GM23248 (cell line): Measurements from ENCODE around the gene SLC4A3. TPM values are rescaled to one million over a fixed set of nuclear protein-coding genes. Genes with fewer than 3 reads are reported as not detected.

Experiments
- DNase-seq: peaks from one replicate; pipeline ENCODE4 v3.0.0-alpha.2; 2015
- H2AFZ ChIP-seq: fragments of 200-600 bp; sonication (generic); 2 replicates; pipeline ENCODE4 v1.6.1; 2016; ENCODE audit warnings: antibody characterized with exemption
- H3F3A ChIP-seq: fragments of 200-600 bp; sonication (generic); 2 replicates; pipeline ENCODE4 v1.6.1; 2016; ENCODE audit warnings: mild to moderate bottlenecking, antibody characterized with exemption, mixed run types; ENCODE audit not compliant: insufficient read depth
- H3K27ac ChIP-seq: fragments of 200-600 bp; sonication (generic); 2 replicates; pipeline ENCODE4 v1.5.1; 2016; ENCODE audit warnings: mild to moderate bottlenecking
- H3K27me3 ChIP-seq: fragments of 200-600 bp; sonication (generic); replicated peaks from 2 replicates; pipeline ENCODE4 v1.6.1; 2016; ENCODE audit warnings: mild to moderate bottlenecking; ENCODE audit not compliant: insufficient read depth
- H3K36me3 ChIP-seq: fragments of 200-600 bp; sonication (generic); 2 replicates; pipeline ENCODE4 v1.6.1; 2016; ENCODE audit warnings: low read depth, mild to moderate bottlenecking
- H3K4me1 ChIP-seq: fragments of 200-600 bp; sonication (generic); 2 replicates; pipeline ENCODE4 v1.6.1; 2016; ENCODE audit warnings: mild to moderate bottlenecking; ENCODE audit not compliant: insufficient read depth
- H3K4me2 ChIP-seq: fragments of 200-600 bp; sonication (generic); one replicate; pipeline ENCODE4 v1.6.1; 2016; ENCODE audit warnings: mild to moderate bottlenecking; ENCODE audit not compliant: unreplicated experiment
- H3K4me3 ChIP-seq: fragments of 200-600 bp; sonication (generic); 2 replicates; pipeline ENCODE4 v1.5.1; 2016; ENCODE audit warnings: mild to moderate bottlenecking
- H3K79me2 ChIP-seq: fragments of 200-600 bp; sonication (generic); 2 replicates; pipeline ENCODE4 v1.6.1; 2016; ENCODE audit warnings: mild to moderate bottlenecking; ENCODE audit not compliant: insufficient read depth
- H3K9ac ChIP-seq: fragments of 200-600 bp; sonication (generic); 2 replicates; pipeline ENCODE4 v1.6.1; 2016; ENCODE audit warnings: mild to moderate bottlenecking
- H3K9me2 ChIP-seq: fragments of 200-600 bp; sonication (generic); 2 replicates; pipeline ENCODE4 v1.6.1; 2016; ENCODE audit warnings: mixed run types, mild to moderate bottlenecking, moderate library complexity; ENCODE audit not compliant: insufficient read depth
- H3K9me3 ChIP-seq: fragments of 200-600 bp; sonication (generic); one replicate; pipeline ENCODE4 v1.6.1; 2017; ENCODE audit warnings: low read depth
- H4K20me1 ChIP-seq: fragments of 200-600 bp; sonication (generic); 2 replicates; pipeline ENCODE4 v1.6.0; 2016; ENCODE audit not compliant: insufficient read depth
- EZH2 ChIP-seq: fragments of 200-600 bp; sonication (generic); IDR thresholded peaks from 2 replicates; pipeline ENCODE4 v1.6.1; 2018; ENCODE audit warnings: antibody characterized with exemption, mild to moderate bottlenecking; ENCODE audit not compliant: insufficient read depth, poor library complexity, severe bottlenecking
- EZH2phosphoT487 ChIP-seq: fragments of 200-600 bp; sonication (generic); IDR thresholded peaks from 2 replicates; pipeline ENCODE4 v1.6.1; 2018; ENCODE audit warnings: antibody characterized with exemption, moderate library complexity, mild to moderate bottlenecking, low read depth; ENCODE audit not compliant: insufficient read depth
- WGBS, 2 experiments: methylation state at CpG; one replicate each; pipeline ENCODE4 v1.1.6; 2015 to 2017; ENCODE audit warnings: low lambda C conversion rate in 2 of 2, low coverage in 1 of 2; ENCODE audit errors: missing lambda C conversion rate in 2 of 2; 5-methylcytosine and 5-hydroxymethylcytosine counted together
- in situ Hi-C: fragments of 300-500 bp; cut with MboI; formaldehyde crosslinking; loops from 2 replicates; pipeline ENCODE4 v1.15.0; 2020
- polyA plus RNA-seq: library from polyadenylated mRNA; unstranded; fragments of >200 nt; fragmentation: Nextera tagmentation; extraction: Ambion mirVana; gene quantifications from 2 replicates; pipeline ENCODE4 v1.2.1, GENCODE V29; 2016
- total RNA-seq: library from RNA; depleted of rRNA; stranded (reverse); fragments of >200 nt; shearing (Covaris generic); gene quantifications from 2 replicates; pipeline ENCODE4 v1.2.3, GENCODE V29; 2014

The SLC4A3 gene
- total and polyA plus RNA-seq, 2 experiments from 2014 or later: 0.54 to 0.79 TPM

DNA sequence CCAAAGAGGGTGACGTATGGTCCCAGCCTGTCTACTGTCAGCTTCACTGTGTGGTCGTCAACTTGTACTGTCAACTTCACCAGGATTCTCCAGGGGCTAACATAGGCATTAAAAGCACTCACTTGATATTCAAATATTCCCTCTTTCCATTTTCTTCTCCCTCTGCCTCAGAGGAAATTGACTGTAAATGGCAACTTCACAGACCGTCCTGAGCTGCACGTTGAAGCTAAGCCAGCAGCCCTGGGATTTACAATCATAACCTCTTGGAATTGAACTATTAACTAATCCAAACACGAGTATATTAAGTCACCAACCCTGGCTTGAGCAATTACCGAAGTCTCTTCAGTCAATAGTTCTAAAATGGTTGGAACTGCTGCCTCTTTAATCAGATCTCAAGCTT is 38.5 kb downstream of the SLC4A3 start:
- H3K9me3 ChIP-seq: no peaks in the 10 kb centered on the region
- no peaks in the 10 kb centered on the region; the same call in 1 of the 2 replicates for H3K4me1 ChIP-seq
- H3K4me3 ChIP-seq: no peak overlapping the region
- no peaks in the 10 kb centered on the region for H4K20me1 ChIP-seq
- WGBS, 2 experiments: 39 to 51% methylated on average over 6 of the region's 6 CpGs
- no peak overlapping the region for H3K9ac ChIP-seq
- no peaks in the 10 kb centered on the region for H3K36me3 ChIP-seq
- no peak overlapping the region for H2AFZ ChIP-seq
- no peak overlapping the region for H3K4me2 ChIP-seq
- no peaks in the 10 kb centered on the region for H3F3A ChIP-seq
- no peak for DNase-seq
- in situ Hi-C loops: no loop called here
- H3K9me2 ChIP-seq: no peaks in the 10 kb centered on the region
- H3K27me3 ChIP-seq: peaks cover 15% of the 10 kb centered on the region
- H3K79me2 ChIP-seq: no peaks in the 10 kb centered on the region
- no peak overlapping the region for H3K27ac ChIP-seq
- TF ChIP-seq EZH2phosphoT487 (no peak), EZH2 (no peak)

DNA sequence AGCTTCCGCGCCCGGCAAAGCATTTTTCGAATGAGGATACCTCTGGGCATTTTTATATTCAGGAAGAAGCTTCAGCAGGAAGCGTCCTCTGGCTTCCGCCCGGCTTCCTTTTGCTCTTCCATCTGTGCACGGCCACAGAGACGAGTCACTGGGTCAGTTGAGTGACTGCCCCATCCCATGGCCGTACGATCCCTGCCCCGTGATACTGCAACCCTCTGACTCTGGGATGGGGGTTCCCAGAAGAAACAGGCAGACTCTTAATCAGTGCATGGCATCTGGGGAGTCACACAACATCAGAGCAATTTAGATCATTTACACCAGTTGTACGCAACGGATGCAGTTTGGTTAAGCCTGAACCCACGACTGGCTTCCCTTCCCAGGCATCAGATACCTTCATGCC is 40.9 kb downstream of the SLC4A3 start:
- no peak overlapping the region for H3K4me3 ChIP-seq
- no peak for TF ChIP-seq EZH2phosphoT487
- TF ChIP-seq EZH2: no peak
- no peaks in the 10 kb centered on the region for H3F3A ChIP-seq
- WGBS, 2 experiments: 84 to 88% methylated on average over 15 of the region's 15 CpGs
- no peaks in the 10 kb centered on the region for H4K20me1 ChIP-seq
- DNase-seq: no peak
- no peak overlapping the region for H3K4me2 ChIP-seq
- H3K4me1 ChIP-seq: no peaks in the 10 kb centered on the region
- H3K9ac ChIP-seq: no peak overlapping the region
- peaks cover 28% of the 10 kb centered on the region for H3K27me3 ChIP-seq
- no peaks in the 10 kb centered on the region for H3K9me3 ChIP-seq
- no peaks in the 10 kb centered on the region for H3K79me2 ChIP-seq
- in situ Hi-C loops: no loop called here
- no peak overlapping the region for H2AFZ ChIP-seq
- H3K27ac ChIP-seq: no peak overlapping the region
- H3K36me3 ChIP-seq: no peaks in the 10 kb centered on the region
- H3K9me2 ChIP-seq: no peaks in the 10 kb centered on the region

DNA sequence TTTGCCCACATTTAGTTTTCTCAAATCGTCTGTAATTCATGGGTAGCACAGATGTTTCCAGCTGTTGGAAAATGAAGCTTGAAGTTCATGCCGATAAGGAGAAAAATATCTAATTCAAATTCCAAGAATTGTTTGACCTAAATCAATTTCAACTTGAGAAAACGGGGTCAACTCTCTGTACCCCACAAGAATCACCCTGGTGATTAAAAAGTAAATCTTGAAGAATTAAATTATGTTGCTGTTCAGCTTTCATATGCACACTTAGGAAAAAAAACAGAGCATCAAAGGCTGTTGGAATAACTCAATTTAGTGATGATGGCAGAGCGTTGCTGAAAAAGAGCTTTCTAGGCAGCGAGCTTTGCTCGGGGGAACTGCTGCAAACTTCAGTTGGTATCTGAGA is 43.0 kb downstream of the SLC4A3 start:
- no peak overlapping the region for H3K27ac ChIP-seq
- TF ChIP-seq EZH2 (no peak), EZH2phosphoT487 (no peak)
- H3K4me2 ChIP-seq: no peak overlapping the region
- no peaks in the 10 kb centered on the region for H3K4me1 ChIP-seq
- H3K9me2 ChIP-seq: no peaks in the 10 kb centered on the region
- WGBS, 2 experiments: 19 to 22% methylated on average over 6 of the region's 6 CpGs
- DNase-seq: no peak
- H3K9ac ChIP-seq: no peak overlapping the region
- peaks cover 45% of the 10 kb centered on the region for H3K27me3 ChIP-seq
- no peaks in the 10 kb centered on the region for H3F3A ChIP-seq
- no peak overlapping the region for H2AFZ ChIP-seq
- no peak overlapping the region for H3K4me3 ChIP-seq
- H3K79me2 ChIP-seq: no peaks in the 10 kb centered on the region
- no peaks in the 10 kb centered on the region for H4K20me1 ChIP-seq
- in situ Hi-C loops: no loop called here
- H3K9me3 ChIP-seq: no peaks in the 10 kb centered on the region
- H3K36me3 ChIP-seq: no peaks in the 10 kb centered on the region

DNA sequence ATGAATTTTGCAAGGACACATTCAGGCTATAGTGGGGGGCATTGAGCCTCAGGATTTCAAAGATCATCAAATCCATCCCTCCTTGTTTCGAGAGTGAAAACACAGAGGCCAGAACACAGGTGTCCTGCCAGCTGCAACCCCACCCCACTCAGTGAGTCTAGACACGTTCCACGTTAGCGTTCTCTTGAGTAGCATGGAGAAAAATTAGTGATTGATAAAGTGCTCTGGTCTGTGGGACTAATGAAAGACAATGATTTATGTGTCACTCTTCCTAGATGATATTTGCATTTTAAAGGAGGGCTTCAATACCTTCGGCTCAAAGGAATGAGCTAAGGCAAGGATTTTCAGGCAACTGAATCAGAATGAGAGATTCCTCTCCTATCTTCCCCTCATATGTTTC is 43.8 kb downstream of the SLC4A3 start:
- 8 to 9% methylated on average over 5 of the region's 5 CpGs for WGBS, 2 experiments
- Histone ChIP-seq H3K4me2 (no peak overlapping the region), H3K79me2 (no peaks in the 10 kb centered on the region), H3K36me3 (no peaks in the 10 kb centered on the region), H3K9ac (no peak overlapping the region), H3F3A (no peaks in the 10 kb centered on the region), H3K4me1 (no peaks in the 10 kb centered on the region), H3K4me3 (no peak overlapping the region), H3K9me2 (no peaks in the 10 kb centered on the region), H3K27ac (no peak overlapping the region), H4K20me1 (no peaks in the 10 kb centered on the region), H2AFZ (no peak overlapping the region), H3K27me3 (peaks cover 45% of the 10 kb centered on the region), H3K9me3 (no peaks in the 10 kb centered on the region)
- no peak for TF ChIP-seq EZH2phosphoT487
- TF ChIP-seq EZH2: no peak
- DNase-seq: no peak
- in situ Hi-C loops: no loop called here

DNA sequence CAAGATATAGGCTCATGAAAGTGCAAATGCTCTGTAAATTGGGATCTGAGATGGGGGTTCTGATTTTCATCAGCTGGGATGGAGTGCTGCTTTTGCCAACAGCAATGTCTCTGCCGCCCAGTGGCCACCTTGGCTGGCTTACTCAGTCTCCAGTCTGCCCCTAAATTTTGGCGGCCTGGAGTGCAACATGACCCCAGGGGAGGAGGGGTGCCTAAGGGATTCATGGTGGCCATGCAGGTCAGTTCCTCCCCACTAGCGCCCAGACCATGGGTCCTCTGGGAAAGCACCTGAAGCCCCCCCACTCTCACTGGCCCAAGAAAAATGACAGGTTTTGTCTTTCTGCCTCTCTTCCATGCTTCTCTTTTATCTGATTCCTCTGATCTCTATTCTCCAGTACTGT is 45.0 kb downstream of the SLC4A3 start:
- in situ Hi-C loops: no loop called here
- Histone ChIP-seq H3K4me3 (no peak overlapping the region), H4K20me1 (no peaks in the 10 kb centered on the region), H3K4me2 (no peak overlapping the region), H3F3A (no peaks in the 10 kb centered on the region), H3K9me3 (no peaks in the 10 kb centered on the region), H3K27me3 (peaks cover 45% of the 10 kb centered on the region), H3K79me2 (no peaks in the 10 kb centered on the region), H3K4me1 (no peaks in the 10 kb centered on the region), H3K9ac (no peak overlapping the region), H3K9me2 (no peaks in the 10 kb centered on the region), H3K27ac (no peak overlapping the region), H3K36me3 (no peaks in the 10 kb centered on the region), H2AFZ (no peak overlapping the region)
- no peak for TF ChIP-seq EZH2phosphoT487
- no peak for TF ChIP-seq EZH2
- 56% methylated on average over 3 of the region's 3 CpGs for WGBS, 2 experiments
- no peak for DNase-seq
